Measurements from ENCODE around the gene AP2S1.

Gene AP2S1

GRCh38 chr19:46798713-46799112, 51.9 kb downstream of the AP2S1 start:
- DNase-seq: no peak

GRCh38 chr19:46797881-46798280, 52.8 kb downstream of the AP2S1 start:
- DNase-seq: no peak

GRCh38 chr19:46791944-46792343, 58.7 kb downstream of the AP2S1 start:
- DNase-seq: no peak

DNA sequence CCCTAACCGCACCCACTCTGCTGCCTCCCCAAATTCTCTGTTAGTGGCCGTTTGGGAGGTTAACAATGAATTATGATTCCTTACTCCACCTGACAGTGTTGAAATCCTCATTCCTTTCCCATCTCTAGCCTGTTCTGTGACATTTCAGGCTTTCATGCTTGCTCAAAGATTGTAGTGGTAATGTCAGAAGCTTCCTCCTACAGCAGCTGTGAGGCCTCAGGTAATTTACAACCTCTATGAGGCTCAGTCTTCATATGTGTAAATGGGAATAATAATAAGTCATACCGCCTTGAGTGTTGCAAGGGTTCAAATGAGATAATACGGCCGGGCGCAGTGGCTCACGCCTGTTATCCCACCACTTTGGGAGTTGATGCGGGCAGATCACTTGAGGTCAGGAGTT, 61.3 kb downstream of the AP2S1 start:
- DNase-seq: no peak

- DNase-seq: no peak
Observed at GRCh38 chr19:46788968-46789338, 61.7 kb downstream of the AP2S1 start.

GRCh38 chr19:46788262-46788967, 62.2 kb downstream of the AP2S1 start, which contains the start of gene SLC1A5:
Gene SLC1A5 (minus strand): TSS chr19:46788594. CDS start chr19:46787965, 629 bp downstream.
- DNase-seq: peak; percentile 92 to 95
